ENCODE results near the gene GSN.

The GSN gene

GRCh38 chr9:121267689-121268597 lies at the start of gene GSN:
GSN (plus strand) TSS chr9:121268162; CDS start chr9:121301972, 33,810 bp downstream.
- no peaks in the 10 kb centered on the region for H3K9me3 ChIP-seq (ENCODE audit: control insufficient read depth in 2 of 2, low read length in 2 of 2)
- peaks cover 46 to 49% of the 10 kb centered on the region in 2 donors for H3K4me1 ChIP-seq (ENCODE audit: control insufficient read depth in 2 of 2, insufficient read depth in 2 of 2, low read length in 2 of 2)
- H3K27me3 ChIP-seq (ENCODE audit: control insufficient read depth in 2 of 2, insufficient read depth in 2 of 2, low read length in 2 of 2): no peaks in the 10 kb centered on the region
- peak within 1 kb of the TSS; percentile 90 to 92 for H3K4me3 ChIP-seq (ENCODE audit: low read length in 2 of 2)
- H3K9ac ChIP-seq (ENCODE audit: low read depth in 1 of 2, low read length in 2 of 2): peak within 1 kb of the TSS; percentile 92 to 95
- H3K27ac ChIP-seq (ENCODE audit: low read depth in 2 of 2, low read length in 2 of 2): peak within 1 kb of the TSS; percentile 90 to 92
- H3K36me3 ChIP-seq (ENCODE audit: control insufficient read depth in 2 of 2, insufficient read depth in 2 of 2, low read length in 2 of 2): no peaks in the 10 kb centered on the region

- H3K4me3 ChIP-seq (ENCODE audit: low read length in 2 of 2): no peak overlapping the region
- H3K9ac ChIP-seq (ENCODE audit: low read depth in 1 of 2, low read length in 2 of 2): no peak overlapping the region
- peaks cover 0 to 2% of the 10 kb centered on the region in 2 donors for H3K36me3 ChIP-seq (ENCODE audit: control insufficient read depth in 2 of 2, insufficient read depth in 2 of 2, low read length in 2 of 2)
- H3K4me1 ChIP-seq (ENCODE audit: control insufficient read depth in 2 of 2, insufficient read depth in 2 of 2, low read length in 2 of 2): peaks cover 0 to 2% of the 10 kb centered on the region in 2 donors
- no peaks in the 10 kb centered on the region for H3K27me3 ChIP-seq (ENCODE audit: control insufficient read depth in 2 of 2, insufficient read depth in 2 of 2, low read length in 2 of 2)
- H3K27ac ChIP-seq (ENCODE audit: low read depth in 2 of 2, low read length in 2 of 2): no peak overlapping the region
- no peaks in the 10 kb centered on the region for H3K9me3 ChIP-seq (ENCODE audit: control insufficient read depth in 2 of 2, low read length in 2 of 2)
Observed at GRCh38 chr9:121218357-121219027, 49.5 kb upstream of the GSN start.

- Histone ChIP-seq H3K9me3 (ENCODE audit: control insufficient read depth in 2 of 2, low read length in 2 of 2) (no peaks in the 10 kb centered on the region), H3K9ac (ENCODE audit: low read depth in 1 of 2, low read length in 2 of 2) (no peak overlapping the region), H3K4me1 (ENCODE audit: control insufficient read depth in 2 of 2, insufficient read depth in 2 of 2, low read length in 2 of 2) (peaks cover 0 to 2% of the 10 kb centered on the region in 2 donors), H3K36me3 (ENCODE audit: control insufficient read depth in 2 of 2, insufficient read depth in 2 of 2, low read length in 2 of 2) (peaks cover 0 to 2% of the 10 kb centered on the region in 2 donors), H3K27me3 (ENCODE audit: control insufficient read depth in 2 of 2, insufficient read depth in 2 of 2, low read length in 2 of 2) (no peaks in the 10 kb centered on the region), H3K27ac (ENCODE audit: low read depth in 2 of 2, low read length in 2 of 2) (no peak overlapping the region), H3K4me3 (ENCODE audit: low read length in 2 of 2) (no peak overlapping the region)
Observed at GRCh38 chr9:121219530-121219929, 48.4 kb upstream of the GSN start.

GRCh38 chr9:121220996-121221663 lies 46.8 kb upstream of the GSN start:
- no peak overlapping the region for H3K27ac ChIP-seq (ENCODE audit: low read depth in 2 of 2, low read length in 2 of 2)
- H3K4me3 ChIP-seq (ENCODE audit: low read length in 2 of 2): no peak overlapping the region
- H3K27me3 ChIP-seq (ENCODE audit: control insufficient read depth in 2 of 2, insufficient read depth in 2 of 2, low read length in 2 of 2): no peaks in the 10 kb centered on the region
- H3K9ac ChIP-seq (ENCODE audit: low read depth in 1 of 2, low read length in 2 of 2): no peak overlapping the region
- peaks cover 0 to 2% of the 10 kb centered on the region in 2 donors for H3K36me3 ChIP-seq (ENCODE audit: control insufficient read depth in 2 of 2, insufficient read depth in 2 of 2, low read length in 2 of 2)
- H3K4me1 ChIP-seq (ENCODE audit: control insufficient read depth in 2 of 2, insufficient read depth in 2 of 2, low read length in 2 of 2): peaks cover 0 to 2% of the 10 kb centered on the region in 2 donors
- H3K9me3 ChIP-seq (ENCODE audit: control insufficient read depth in 2 of 2, low read length in 2 of 2): no peaks in the 10 kb centered on the region

GRCh38 chr9:121221664-121222055 lies 46.3 kb upstream of the GSN start:
- Histone ChIP-seq H3K27ac (ENCODE audit: low read depth in 2 of 2, low read length in 2 of 2) (no peak overlapping the region), H3K4me3 (ENCODE audit: low read length in 2 of 2) (no peak overlapping the region), H3K9me3 (ENCODE audit: control insufficient read depth in 2 of 2, low read length in 2 of 2) (no peaks in the 10 kb centered on the region), H3K9ac (ENCODE audit: low read depth in 1 of 2, low read length in 2 of 2) (no peak overlapping the region), H3K4me1 (ENCODE audit: control insufficient read depth in 2 of 2, insufficient read depth in 2 of 2, low read length in 2 of 2) (peaks cover 0 to 2% of the 10 kb centered on the region in 2 donors), H3K27me3 (ENCODE audit: control insufficient read depth in 2 of 2, insufficient read depth in 2 of 2, low read length in 2 of 2) (no peaks in the 10 kb centered on the region), H3K36me3 (ENCODE audit: control insufficient read depth in 2 of 2, insufficient read depth in 2 of 2, low read length in 2 of 2) (no peaks in the 10 kb centered on the region)

GRCh38 chr9:121222524-121223171 lies 45.3 kb upstream of the GSN start:
- Histone ChIP-seq H3K27me3 (ENCODE audit: control insufficient read depth in 2 of 2, insufficient read depth in 2 of 2, low read length in 2 of 2) (no peaks in the 10 kb centered on the region), H3K9ac (ENCODE audit: low read depth in 1 of 2, low read length in 2 of 2) (no peak overlapping the region), H3K4me1 (ENCODE audit: control insufficient read depth in 2 of 2, insufficient read depth in 2 of 2, low read length in 2 of 2) (peaks cover 0 to 2% of the 10 kb centered on the region in 2 donors), H3K27ac (ENCODE audit: low read depth in 2 of 2, low read length in 2 of 2) (no peak overlapping the region), H3K36me3 (ENCODE audit: control insufficient read depth in 2 of 2, insufficient read depth in 2 of 2, low read length in 2 of 2) (no peaks in the 10 kb centered on the region), H3K9me3 (ENCODE audit: control insufficient read depth in 2 of 2, low read length in 2 of 2) (no peaks in the 10 kb centered on the region), H3K4me3 (ENCODE audit: low read length in 2 of 2) (no peak overlapping the region)

GRCh38 chr9:121225240-121225639 lies 42.7 kb upstream of the GSN start:
- H3K36me3 ChIP-seq (ENCODE audit: control insufficient read depth in 2 of 2, insufficient read depth in 2 of 2, low read length in 2 of 2): no peaks in the 10 kb centered on the region
- no peaks in the 10 kb centered on the region for H3K27me3 ChIP-seq (ENCODE audit: control insufficient read depth in 2 of 2, insufficient read depth in 2 of 2, low read length in 2 of 2)
- no peak overlapping the region for H3K27ac ChIP-seq (ENCODE audit: low read depth in 2 of 2, low read length in 2 of 2)
- H3K9ac ChIP-seq (ENCODE audit: low read depth in 1 of 2, low read length in 2 of 2): no peak overlapping the region
- peaks cover 0 to 2% of the 10 kb centered on the region in 2 donors for H3K4me1 ChIP-seq (ENCODE audit: control insufficient read depth in 2 of 2, insufficient read depth in 2 of 2, low read length in 2 of 2)
- H3K9me3 ChIP-seq (ENCODE audit: control insufficient read depth in 2 of 2, low read length in 2 of 2): no peaks in the 10 kb centered on the region
- no peak overlapping the region for H3K4me3 ChIP-seq (ENCODE audit: low read length in 2 of 2)

- H3K9ac ChIP-seq (ENCODE audit: low read depth in 1 of 2, low read length in 2 of 2): no peak overlapping the region
- H3K4me3 ChIP-seq (ENCODE audit: low read length in 2 of 2): no peak overlapping the region
- H3K9me3 ChIP-seq (ENCODE audit: control insufficient read depth in 2 of 2, low read length in 2 of 2): no peaks in the 10 kb centered on the region
- H3K27me3 ChIP-seq (ENCODE audit: control insufficient read depth in 2 of 2, insufficient read depth in 2 of 2, low read length in 2 of 2): no peaks in the 10 kb centered on the region
- no peaks in the 10 kb centered on the region for H3K36me3 ChIP-seq (ENCODE audit: control insufficient read depth in 2 of 2, insufficient read depth in 2 of 2, low read length in 2 of 2)
- no peak overlapping the region for H3K27ac ChIP-seq (ENCODE audit: low read depth in 2 of 2, low read length in 2 of 2)
- H3K4me1 ChIP-seq (ENCODE audit: control insufficient read depth in 2 of 2, insufficient read depth in 2 of 2, low read length in 2 of 2): peaks cover 0 to 2% of the 10 kb centered on the region in 2 donors
Observed at GRCh38 chr9:121226175-121226574, 41.8 kb upstream of the GSN start.

- Histone ChIP-seq H3K36me3 (ENCODE audit: control insufficient read depth in 2 of 2, insufficient read depth in 2 of 2, low read length in 2 of 2) (no peaks in the 10 kb centered on the region), H3K9me3 (ENCODE audit: control insufficient read depth in 2 of 2, low read length in 2 of 2) (no peaks in the 10 kb centered on the region), H3K4me3 (ENCODE audit: low read length in 2 of 2) (no peak overlapping the region), H3K27ac (ENCODE audit: low read depth in 2 of 2, low read length in 2 of 2) (no peak overlapping the region), H3K27me3 (ENCODE audit: control insufficient read depth in 2 of 2, insufficient read depth in 2 of 2, low read length in 2 of 2) (no peaks in the 10 kb centered on the region), H3K9ac (ENCODE audit: low read depth in 1 of 2, low read length in 2 of 2) (no peak overlapping the region), H3K4me1 (ENCODE audit: control insufficient read depth in 2 of 2, insufficient read depth in 2 of 2, low read length in 2 of 2) (no peaks in the 10 kb centered on the region)
Observed at GRCh38 chr9:121227862-121228261, 40.1 kb upstream of the GSN start.

Measured in mucosa of rectum (tissue), 2 donors.